Stimulated activated CD8-positive, alpha-beta memory T cell treated with anti-CD3 and anti-CD28 coated beads, Interleukin-4, amount 100 ng/mL, for 4 hours (primary cell): Measurements from ENCODE around the gene SMOC2.

Source experiments
- DNase-seq, 2 donors: peaks; one replicate each; pipeline ENCODE4 v3.0.0-alpha.2; 2020; ENCODE audit warnings: low read depth in 2 of 2, low spot score in 1 of 2

SMOC2 gene

DNA sequence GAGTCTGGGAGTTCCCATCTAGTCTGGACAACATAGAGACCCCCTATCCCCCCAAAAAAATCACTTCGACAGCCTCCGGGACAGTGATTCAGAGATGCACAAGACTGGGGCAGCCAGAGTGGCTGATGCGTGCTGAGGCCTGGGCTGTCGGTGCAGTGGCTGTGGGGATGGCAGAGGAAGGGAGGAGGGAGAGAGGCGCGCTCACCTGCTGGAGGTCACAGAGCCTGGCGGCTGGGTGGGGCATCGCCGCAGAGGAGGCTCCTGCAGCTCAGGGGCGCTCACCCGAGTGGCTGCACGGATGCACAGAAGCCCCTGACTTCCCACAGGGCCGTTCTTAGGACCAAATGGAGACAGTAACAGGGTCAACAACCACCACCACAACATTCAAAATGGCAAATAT lies 182.8 kb downstream of the SMOC2 start:
- DNase-seq, result no peak

DNA sequence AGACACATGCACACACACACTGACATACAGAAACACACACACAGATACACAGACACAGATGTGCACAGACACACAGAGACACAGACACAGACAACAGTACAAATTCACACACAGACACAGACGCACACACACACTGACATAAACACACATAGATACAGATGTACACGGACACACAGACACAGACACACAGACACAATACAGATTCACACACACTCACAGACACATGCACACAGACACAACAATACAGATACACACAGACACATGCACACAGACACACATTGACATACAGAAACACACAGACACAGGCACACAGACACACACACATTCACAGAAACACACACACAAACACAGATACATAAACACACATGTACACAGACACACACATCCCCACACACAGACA lies 183.6 kb downstream of the SMOC2 start:
- DNase-seq, result no peak

DNA sequence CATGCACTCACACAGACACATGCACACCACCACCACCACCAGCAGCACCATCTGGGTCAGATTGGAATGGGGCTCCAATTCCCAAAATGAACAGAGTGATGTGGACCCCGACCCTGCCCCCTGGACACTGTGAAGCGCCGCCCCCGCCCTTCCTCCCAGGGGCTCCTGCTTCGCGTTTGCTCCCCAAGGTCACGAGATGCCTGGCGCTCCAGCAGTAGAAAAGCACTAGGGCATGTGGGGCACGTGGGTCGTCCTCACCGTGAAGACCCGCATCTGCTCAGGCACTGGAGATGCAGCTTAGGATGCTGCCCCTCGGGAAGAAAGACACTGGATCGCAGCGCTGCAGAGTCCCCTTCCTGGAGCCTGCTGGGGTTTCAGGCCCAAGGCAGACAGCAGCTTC lies 184.0 kb downstream of the SMOC2 start:
- no peak for DNase-seq

DNA sequence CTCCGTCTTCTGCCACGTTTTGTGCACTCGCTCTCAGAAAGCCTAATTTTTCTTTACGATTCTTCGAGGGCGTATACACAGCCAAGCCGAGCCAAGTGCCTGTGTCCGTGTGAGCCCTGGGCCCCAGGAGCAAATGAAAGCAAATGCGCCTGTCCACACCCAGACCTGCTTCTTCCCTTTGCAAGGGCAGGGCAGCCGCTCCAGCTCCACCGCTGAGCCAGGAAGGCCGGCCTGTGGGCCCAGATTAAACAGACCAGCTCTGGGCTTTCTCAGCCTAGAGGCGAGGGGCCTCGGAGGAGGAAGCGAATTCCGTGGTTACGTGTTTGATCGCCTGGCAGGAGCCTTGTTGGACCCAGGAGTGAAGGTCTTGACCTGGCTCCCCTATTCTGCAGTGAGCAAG lies 184.6 kb downstream of the SMOC2 start:
- no peak for DNase-seq

DNA sequence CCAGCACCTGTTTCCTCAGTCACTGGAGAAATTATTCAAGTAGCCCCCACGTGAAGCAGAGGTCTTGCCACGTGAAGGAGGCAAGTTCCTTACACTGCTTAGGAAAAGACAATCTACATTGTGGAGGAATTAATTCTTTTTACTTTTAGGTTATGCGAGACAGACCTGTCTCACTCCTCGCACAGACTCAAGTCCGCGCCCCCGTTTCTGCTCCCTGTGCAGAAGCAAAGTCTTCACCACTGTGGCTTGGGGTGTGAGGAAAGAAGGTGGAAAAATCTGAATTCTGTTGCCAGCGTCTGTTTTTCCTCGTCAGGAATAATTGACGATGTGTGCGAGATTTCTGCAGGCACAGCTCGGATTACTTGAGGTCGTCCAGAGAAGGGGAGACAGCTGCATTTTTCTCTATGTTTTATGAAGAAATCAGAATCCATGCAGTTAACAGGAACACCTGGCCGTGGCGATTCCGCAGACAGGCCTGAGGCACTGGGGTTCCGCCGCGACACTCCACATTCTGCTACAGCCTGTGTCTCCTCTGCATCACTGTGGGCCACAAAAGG lies 185.1 kb downstream of the SMOC2 start:
- DNase-seq, result no peak

DNA sequence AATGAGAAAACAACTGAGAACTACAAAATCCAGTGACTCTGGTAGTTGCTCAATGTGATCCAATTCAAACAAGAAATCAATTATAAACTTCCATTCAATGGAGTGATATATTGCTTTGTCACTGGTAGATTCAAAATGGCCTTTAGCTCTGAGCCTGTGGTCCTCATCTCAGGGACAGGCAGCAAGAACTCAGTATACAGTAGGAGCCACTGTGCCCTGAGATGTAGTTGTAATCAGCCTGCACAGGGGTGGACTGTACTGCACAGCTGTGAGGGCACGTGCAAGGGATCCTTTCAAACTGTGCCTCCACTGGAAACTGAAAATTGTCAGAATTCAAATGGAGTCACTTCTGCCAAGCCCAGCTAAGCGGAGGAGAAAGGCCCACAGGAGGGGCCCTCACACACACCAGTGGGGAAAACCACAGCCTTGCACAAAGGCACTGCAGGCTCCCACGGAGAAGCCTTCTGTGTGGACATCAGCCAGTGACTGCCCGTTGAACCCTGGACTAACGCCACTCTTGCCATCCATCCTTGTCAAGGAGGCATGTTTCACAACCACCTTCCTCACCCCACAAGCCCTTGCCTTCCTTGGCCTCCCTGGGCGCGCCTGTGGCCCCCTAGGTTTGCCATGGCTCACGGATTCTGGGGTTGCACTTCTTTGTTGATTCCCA lies 186.7 kb downstream of the SMOC2 start:
- no peak for DNase-seq

DNA sequence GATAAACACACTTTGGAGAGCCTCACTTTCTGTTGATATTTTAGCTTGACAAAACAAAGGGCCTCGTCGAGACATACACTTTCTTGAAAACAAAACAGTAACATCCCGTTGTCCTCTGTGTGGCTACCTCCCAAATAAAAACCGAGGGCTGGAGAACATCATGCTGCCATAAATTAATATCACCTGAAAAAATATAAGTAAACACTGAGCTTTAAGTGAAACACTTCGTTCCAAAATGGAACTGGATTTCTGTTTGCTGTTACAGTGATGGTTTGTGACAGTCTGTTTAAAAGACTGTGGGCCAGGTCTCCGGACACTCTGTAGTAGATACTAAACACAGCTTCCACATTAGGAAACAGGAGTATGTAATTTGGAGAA lies 187.2 kb downstream of the SMOC2 start:
- DNase-seq, result no peak

DNA sequence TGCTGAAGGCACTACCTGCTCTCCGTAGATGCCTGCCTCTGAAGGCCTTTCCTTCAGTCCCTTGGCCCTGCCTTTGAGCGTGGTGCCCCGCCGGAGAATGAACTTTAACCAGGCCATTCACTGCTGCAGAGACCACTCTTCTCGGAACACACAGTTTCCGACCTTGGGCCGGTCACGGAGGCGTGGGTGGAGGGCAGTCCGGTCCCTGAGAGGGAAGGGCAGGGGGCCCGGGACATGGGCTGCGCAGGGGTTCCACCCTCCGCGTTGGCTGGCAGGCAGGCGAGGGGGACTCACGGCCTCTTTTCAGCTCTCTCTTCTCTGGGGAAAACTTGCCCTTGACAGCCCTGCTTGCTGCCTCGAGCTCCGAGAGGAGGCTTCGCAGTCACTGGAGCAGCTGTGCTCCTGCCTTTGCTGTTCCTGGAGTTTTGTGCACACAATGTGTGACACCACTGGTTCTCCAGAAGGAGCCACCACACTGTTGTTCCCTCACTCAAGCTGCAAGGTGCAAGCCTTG lies 187.8 kb downstream of the SMOC2 start:
- no peak for DNase-seq

DNA sequence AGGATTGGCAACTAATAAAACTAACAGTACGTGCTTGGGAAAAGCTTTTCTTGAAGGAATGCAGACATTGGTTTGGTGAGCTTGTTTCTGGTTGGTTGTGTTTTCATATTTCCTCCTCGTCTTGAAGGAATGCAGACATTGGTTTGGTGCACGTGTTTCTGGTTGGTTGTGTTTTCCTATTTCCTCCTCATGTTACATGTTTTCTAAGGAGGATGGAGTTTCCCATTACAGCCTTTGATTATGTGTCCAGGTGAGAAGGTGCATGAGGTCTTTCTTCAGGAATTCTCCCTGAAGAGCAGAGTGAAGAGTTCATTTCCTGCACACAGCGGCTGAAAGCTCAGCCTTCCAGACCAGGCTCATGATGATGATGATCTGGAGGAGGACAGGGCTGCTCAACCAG lies 190.6 kb downstream of the SMOC2 start:
- no peak for DNase-seq

DNA sequence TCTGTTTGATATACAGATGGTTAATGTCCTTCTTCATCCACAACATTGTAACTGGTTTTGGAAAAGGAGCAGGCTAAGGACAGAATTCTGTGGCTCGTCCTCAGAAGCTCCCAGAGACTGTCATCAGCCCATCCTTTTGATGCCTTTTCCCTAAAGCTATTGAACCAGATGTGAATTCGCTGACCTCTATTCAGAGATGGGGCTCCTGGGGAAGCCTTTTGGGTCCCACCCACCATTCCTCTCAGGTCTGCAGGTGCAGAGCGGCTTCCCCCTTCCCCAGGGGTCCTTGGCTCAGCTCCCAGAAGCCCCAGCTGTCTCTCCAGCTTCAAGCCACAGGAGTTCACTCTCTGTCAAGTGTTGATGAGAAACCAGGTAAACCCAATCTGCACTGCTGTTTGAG lies 191.7 kb downstream of the SMOC2 start:
- no peak for DNase-seq

DNA sequence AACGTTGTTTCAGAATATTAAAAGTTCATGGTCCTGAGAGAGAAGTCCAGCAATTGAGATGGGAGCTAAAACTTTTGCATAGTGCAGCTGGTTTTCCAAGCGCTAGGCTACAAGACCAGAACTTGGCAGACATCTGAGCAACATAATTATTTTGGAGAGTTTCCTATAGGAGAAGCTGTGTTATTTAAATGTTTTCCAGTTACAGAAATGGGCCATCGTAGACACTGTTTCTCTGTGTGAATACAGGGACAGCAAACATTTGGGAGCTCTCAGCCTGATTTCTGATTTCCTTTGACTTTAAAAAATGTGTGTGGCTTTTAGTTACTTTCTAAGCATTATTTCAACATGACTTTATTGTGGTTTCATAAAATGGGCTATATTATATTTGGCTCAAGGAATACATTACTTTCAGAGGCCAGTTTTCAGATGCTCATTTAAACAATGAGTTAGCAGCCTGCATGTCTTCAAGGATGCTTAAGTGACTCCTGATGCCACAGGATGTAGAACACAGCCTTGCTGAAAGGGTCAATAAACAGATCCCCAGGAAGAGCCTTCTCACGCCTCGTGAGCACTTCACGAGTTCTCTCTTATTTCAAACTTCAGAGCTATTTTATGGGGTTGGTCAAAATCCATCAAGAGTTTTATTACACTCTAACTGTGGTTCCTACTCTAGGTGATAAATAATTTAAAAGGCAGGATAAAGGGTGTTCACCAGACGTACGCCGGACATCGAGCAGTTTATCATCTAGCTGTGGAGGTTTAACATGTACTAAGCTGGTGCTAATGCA lies 193.8 kb downstream of the SMOC2 start:
- DNase-seq, result no peak

DNA sequence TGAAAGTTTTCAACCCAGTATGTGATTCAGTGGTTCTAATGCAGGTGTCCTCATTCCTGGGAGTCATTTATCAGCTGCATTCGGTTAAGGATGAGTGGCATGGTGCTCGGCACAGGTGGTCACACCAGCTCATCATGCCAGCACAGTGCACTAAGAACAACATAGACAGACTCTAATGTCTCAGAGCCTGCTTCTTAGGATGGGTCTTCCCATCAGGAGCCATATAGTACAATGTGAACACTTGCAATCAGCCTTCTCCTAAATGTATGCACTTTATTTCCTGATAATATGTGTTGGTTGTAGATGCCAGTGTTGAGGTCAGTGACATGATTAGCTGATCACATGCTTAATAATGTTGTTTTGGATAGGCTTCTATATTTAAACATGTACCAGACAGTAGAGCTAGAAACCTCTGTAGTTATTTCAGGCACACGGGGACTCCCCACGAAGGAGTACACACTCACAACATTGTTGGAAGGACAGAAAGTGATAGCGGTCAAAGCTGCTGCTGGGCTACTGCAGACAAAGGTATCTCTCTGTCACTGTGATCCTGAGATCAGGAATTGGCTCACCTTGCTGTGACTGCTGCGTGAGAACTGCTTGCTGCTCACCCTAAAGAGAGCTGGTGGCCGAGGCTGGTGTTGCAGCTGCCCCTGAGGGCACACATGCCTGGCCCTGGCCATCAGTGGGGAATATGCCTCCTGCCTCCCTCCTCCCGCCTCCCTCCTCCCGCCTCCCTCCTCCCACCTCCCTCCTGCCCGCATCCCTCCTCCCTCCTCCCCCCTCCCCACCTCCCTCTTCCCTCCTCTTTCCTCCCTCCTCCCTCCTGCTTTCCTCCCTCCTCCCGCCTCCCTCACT lies 195.4 kb downstream of the SMOC2 start:
- DNase-seq, result no peak

DNA sequence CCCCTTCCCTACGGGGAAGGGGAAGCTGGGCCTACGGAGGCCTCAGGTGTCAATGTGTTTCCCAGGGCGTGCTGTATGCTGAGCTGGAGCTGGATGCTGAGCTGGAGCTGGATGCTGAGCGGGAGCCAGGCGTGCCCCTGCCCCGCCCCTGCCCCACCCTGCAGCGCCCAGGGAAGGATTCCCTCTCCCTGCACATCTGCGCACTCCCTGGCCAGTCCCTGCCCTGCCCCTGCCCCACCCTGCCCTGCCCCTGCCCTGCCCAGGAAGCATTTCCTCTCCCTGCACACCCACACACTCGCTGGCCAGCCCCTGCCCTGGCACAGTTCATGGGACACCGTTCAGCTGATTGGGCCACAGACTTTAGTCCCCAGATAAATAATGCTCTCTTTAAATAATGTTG lies 196.8 kb downstream of the SMOC2 start:
- DNase-seq, result no peak

DNA sequence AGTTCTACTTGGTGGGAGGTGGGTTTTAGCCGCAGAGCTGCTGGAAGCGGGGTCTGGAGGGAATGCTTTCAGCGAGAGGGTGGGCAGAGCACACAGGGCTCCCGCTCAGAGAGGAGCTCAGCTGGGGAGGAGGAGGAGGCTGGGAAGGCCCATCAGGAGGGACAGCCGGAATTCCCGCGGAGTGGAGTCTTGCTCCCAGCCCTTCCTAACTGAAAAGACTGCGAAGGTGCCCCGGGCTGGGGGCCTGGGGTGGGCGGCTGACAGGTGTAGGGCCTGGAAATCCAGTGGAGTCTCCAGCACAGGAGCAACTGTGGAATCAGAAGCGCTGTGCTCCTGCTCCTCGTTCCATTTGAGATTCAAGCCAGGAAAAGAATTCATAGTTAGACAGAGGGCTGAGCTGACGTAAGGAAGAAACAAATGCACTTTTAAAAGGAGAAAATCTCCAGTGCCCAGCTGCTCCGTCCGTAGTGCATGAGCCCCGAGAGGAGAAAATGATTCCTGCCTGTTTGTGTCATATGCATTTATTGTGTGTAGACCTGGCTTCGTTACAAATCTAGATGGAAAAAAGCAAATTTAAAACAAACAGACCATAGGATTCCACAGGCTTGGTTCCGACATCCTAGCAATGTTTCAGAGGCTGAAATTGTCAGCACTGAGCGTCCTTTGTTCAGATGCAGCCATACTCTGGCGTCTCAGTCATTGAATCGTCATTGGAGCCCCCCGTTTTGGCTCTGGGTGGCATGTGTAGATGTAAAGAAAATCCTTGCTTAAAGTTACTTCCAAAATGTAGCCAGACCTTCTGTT lies 197.7 kb downstream of the SMOC2 start:
- no peak for DNase-seq

DNA sequence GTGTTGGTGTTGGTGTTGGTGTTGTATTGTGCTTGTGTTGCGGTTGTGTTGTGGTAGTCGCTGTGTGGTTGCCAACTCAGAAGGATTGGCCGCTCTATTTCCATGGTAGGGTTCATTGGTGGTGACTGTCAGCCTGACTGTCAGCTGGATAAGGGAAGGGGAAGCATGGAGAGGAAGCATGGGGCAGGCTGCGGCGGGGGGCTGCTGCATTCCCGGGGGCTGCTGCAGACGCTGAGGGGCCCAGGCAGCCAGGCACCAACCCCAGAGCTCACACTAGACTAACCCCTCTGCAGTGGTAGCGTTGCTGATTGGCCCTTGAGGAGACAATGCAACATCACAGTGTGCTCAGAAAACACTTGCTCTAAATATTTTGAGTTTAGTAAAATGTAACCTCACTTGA lies 199.2 kb downstream of the SMOC2 start:
- no peak for DNase-seq

DNA sequence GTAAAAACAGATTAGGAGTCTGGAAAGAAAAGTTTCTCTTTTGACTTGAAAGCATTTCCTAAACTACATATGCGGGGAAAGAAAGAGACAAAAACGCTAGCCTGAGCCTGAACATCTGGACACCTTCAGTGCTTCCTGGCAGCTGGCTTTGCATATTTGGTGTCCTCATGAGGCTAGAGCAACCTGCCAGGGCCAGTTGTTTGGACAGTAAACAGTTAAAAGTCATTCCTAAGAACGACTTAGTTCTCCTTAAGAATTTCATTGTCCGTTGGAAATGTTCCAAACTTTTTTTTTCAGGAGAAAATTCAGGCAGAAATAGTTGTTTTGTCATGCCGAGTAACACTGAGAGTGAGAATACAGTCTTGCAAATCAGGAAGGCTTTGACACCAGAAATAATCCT lies 199.8 kb downstream of the SMOC2 start:
- DNase-seq, result no peak

DNA sequence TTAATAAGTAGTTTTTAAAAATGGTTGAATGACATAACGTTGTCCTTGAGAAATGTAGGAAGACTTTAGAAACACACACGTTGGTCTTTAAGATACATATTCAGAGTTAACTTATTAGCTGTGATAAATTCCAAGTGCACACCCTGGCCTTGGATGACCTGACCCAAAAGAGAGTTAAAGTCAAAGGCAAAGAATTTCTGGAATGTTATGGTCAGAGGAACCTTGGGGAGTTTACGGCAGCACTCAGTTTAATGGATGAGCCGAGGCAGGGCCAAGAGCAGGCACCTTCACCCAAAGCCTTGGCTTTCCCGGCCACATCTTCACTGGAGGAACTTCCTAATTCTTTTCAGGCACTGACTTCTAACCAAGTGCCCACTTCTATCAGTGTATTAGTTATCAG lies 200.5 kb downstream of the SMOC2 start:
- DNase-seq, result no peak

DNA sequence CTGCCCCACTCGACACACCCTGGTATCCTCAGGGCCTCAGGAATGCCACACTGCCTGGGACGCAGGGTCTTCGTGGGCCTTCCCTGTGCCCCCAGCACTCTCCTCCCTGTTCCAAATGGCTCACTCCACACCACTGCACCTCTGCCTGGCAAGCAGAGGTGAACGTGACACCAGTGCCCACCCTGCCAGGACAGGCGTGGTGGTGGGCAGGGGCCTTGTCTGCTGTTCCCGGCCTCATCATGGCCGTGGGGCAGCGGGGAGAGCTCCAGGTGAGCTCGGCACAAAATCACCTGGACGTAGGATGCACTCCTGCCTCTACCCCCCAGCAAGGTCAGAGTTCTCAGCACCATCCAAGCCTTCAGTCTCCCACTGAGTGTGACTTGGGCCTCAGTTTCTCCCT lies 202.4 kb downstream of the SMOC2 start:
- no peak for DNase-seq

DNA sequence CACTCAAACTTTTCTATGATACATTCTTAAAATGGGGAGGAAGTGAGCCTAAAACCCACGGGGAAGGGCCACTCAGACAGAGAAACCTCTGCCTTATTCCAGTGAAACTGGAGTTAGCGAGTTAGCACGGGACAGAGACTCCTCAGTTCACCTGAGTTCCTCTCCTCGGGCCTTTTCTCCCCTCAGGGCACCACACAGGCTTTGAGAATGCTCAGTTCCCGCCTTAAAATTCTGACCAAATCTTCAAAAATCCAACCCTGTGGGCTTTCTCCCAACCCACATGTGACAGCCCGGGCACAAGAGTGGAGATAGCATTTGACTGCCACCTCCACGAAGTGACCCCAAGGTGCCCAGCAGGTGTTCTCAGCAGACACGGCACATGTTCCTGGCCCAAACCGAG lies 204.3 kb downstream of the SMOC2 start:
- DNase-seq, result no peak

DNA sequence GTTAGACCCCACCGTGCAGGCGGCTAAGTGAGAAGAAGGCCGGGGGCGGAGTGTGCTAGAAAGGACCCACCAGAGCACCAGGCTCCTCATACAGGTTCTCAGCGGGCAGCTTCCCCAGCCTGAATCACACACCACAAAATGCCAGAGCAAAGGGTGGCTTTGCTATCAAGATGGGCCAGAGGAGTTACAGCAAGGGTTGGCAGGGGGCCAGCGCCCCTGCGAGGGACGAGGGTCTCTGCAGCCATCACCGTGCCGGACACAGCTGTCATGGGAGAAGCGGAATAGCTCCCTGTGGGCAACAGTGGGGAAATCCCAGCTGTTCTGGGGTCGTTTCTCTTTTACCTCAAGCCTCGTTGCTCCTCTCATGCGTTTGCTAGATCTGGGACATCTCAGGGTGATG lies 206.3 kb downstream of the SMOC2 start:
- DNase-seq, result no peak
